Smooth muscle cell (in vitro differentiated cells): Measurements from ENCODE around the gene GDF7. TPM values are rescaled to one million over a fixed set of nuclear protein-coding genes. Genes with fewer than 3 reads are reported as not detected.

Experiments used
- DNase-seq: peaks from one replicate; lab custom pipeline; 2025; ENCODE audit not compliant: unreplicated experiment; lab: John Stamatoyannopoulos, UW
- H2AFZ ChIP-seq: fragments of 200-600 bp; sonication (generic); 2 replicates; pipeline ENCODE4 v1.6.0; 2016; ENCODE audit warnings: antibody characterized with exemption, low read depth, mild to moderate bottlenecking
- H3F3A ChIP-seq: fragments of 200-600 bp; sonication (generic); 2 replicates; pipeline ENCODE4 v1.6.0; 2017; ENCODE audit warnings: antibody characterized with exemption, low read depth
- H3K27ac ChIP-seq: fragments of 200-600 bp; sonication (generic); 2 replicates; pipeline ENCODE4 v1.5.1; 2016; ENCODE audit warnings: low read depth, mild to moderate bottlenecking
- H3K27me3 ChIP-seq: fragments of 200-600 bp; sonication (generic); 2 replicates; pipeline ENCODE4 v1.6.1; 2016; ENCODE audit warnings: low read depth, mild to moderate bottlenecking
- H3K36me3 ChIP-seq: fragments of 200-600 bp; sonication (generic); 2 replicates; pipeline ENCODE4 v1.5.1; 2016; ENCODE audit warnings: low read depth
- H3K4me1 ChIP-seq: fragments of 200-600 bp; sonication (generic); 2 replicates; pipeline ENCODE4 v1.5.1; 2016; ENCODE audit warnings: low read depth
- H3K4me2 ChIP-seq: fragments of 200-600 bp; sonication (generic); 2 replicates; pipeline ENCODE4 v1.6.0; 2016; ENCODE audit warnings: mild to moderate bottlenecking
- H3K4me3 ChIP-seq: fragments of 200-600 bp; sonication (generic); 2 replicates; pipeline ENCODE4 v1.5.1; 2016; ENCODE audit warnings: mild to moderate bottlenecking
- H3K79me2 ChIP-seq: fragments of 200-600 bp; sonication (generic); 2 replicates; pipeline ENCODE4 v1.6.0; 2016; ENCODE audit warnings: low read depth, mild to moderate bottlenecking
- H3K9ac ChIP-seq: fragments of 200-600 bp; sonication (generic); 2 replicates; pipeline ENCODE4 v1.6.0; 2016; ENCODE audit warnings: low read depth
- H3K9me3 ChIP-seq: fragments of 200-600 bp; sonication (generic); replicated peaks from 2 replicates; pipeline ENCODE4 v1.5.1; 2016; ENCODE audit warnings: low read depth
- H4K20me1 ChIP-seq: fragments of 200-600 bp; sonication (generic); 2 replicates; pipeline ENCODE4 v1.6.0; 2016; ENCODE audit warnings: low read depth
- WGBS: methylation state at CpG from one replicate; pipeline ENCODE4 v1.1.7; 2016; ENCODE audit warnings: low lambda C conversion rate; 5-methylcytosine and 5-hydroxymethylcytosine counted together
- polyA plus RNA-seq: library from polyadenylated mRNA; unstranded; fragments of >200 nt; fragmentation: Nextera tagmentation; extraction: Ambion mirVana; gene quantifications from 2 replicates; pipeline ENCODE4 v1.2.1, GENCODE V29; 2016
- total RNA-seq: library from RNA; depleted of rRNA; stranded (reverse); fragments of >200 nt; gene quantifications from 2 replicates; pipeline ENCODE4 v1.2.3, GENCODE V29; 2014
- TF ChIP-seq, protein P1 (sequence below): fragments of 200-600 bp; sonication (generic); IDR thresholded peaks from 2 replicates; pipeline ENCODE4 v1.5.1; 2017; ENCODE audit warnings: borderline replicate concordance, mild to moderate bottlenecking, antibody characterized with exemption; ENCODE audit not compliant: insufficient read depth, poor library complexity, severe bottlenecking

The GDF7 gene
- total and polyA plus RNA-seq, 2 experiments from 2014 or later, result under 0.01 TPM; not detected in 1

- TF ChIP-seq, protein P1, sequence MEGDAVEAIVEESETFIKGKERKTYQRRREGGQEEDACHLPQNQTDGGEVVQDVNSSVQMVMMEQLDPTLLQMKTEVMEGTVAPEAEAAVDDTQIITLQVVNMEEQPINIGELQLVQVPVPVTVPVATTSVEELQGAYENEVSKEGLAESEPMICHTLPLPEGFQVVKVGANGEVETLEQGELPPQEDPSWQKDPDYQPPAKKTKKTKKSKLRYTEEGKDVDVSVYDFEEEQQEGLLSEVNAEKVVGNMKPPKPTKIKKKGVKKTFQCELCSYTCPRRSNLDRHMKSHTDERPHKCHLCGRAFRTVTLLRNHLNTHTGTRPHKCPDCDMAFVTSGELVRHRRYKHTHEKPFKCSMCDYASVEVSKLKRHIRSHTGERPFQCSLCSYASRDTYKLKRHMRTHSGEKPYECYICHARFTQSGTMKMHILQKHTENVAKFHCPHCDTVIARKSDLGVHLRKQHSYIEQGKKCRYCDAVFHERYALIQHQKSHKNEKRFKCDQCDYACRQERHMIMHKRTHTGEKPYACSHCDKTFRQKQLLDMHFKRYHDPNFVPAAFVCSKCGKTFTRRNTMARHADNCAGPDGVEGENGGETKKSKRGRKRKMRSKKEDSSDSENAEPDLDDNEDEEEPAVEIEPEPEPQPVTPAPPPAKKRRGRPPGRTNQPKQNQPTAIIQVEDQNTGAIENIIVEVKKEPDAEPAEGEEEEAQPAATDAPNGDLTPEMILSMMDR, result no peak
- 92% methylated on average over 2 of the region's 2 CpGs for WGBS
- Histone ChIP-seq H4K20me1 (no peaks in the 10 kb centered on the region), H3K9me3 (no peaks in the 10 kb centered on the region), H3K4me1 (no peaks in the 10 kb centered on the region), H2AFZ (no peak overlapping the region), H3K27me3 (peaks cover 5% of the 10 kb centered on the region), H3K9ac (no peak overlapping the region), H3K36me3 (no peaks in the 10 kb centered on the region), H3K27ac (no peak overlapping the region), H3K4me3 (no peak overlapping the region), H3K4me2 (no peak overlapping the region), H3F3A (no peaks in the 10 kb centered on the region), H3K79me2 (no peaks in the 10 kb centered on the region)
- DNase-seq, result no peak
Observed at GRCh38 chr2:20678780-20679179, 11.8 kb downstream of the GDF7 start.

GRCh38 chr2:20680744-20681375 lies 13.9 kb downstream of the GDF7 start:
- Histone ChIP-seq H3K9ac (no peak overlapping the region), H3K4me1 (no peaks in the 10 kb centered on the region), H3F3A (no peaks in the 10 kb centered on the region), H4K20me1 (no peaks in the 10 kb centered on the region), H2AFZ (no peak overlapping the region), H3K36me3 (no peaks in the 10 kb centered on the region), H3K27ac (no peak overlapping the region), H3K27me3 (no peaks in the 10 kb centered on the region), H3K79me2 (no peaks in the 10 kb centered on the region), H3K4me2 (no peak overlapping the region), H3K9me3 (no peaks in the 10 kb centered on the region), H3K4me3 (no peak overlapping the region)
- 96% methylated on average over 10 of the region's 10 CpGs for WGBS
- DNase-seq, result no peak
- TF ChIP-seq, protein P1, result no peak

- Histone ChIP-seq H3K4me2 (no peak overlapping the region), H2AFZ (no peak overlapping the region), H3K27me3 (no peaks in the 10 kb centered on the region), H3K4me3 (no peak overlapping the region), H3K79me2 (no peaks in the 10 kb centered on the region), H3K9ac (no peak overlapping the region), H4K20me1 (no peaks in the 10 kb centered on the region), H3K9me3 (no peaks in the 10 kb centered on the region), H3K36me3 (no peaks in the 10 kb centered on the region), H3K4me1 (no peaks in the 10 kb centered on the region), H3K27ac (no peak overlapping the region), H3F3A (no peaks in the 10 kb centered on the region)
- no peak for DNase-seq
- 64% methylated on average over 7 of the region's 7 CpGs for WGBS
- TF ChIP-seq, protein P1, result peak; percentile 34
Observed at GRCh38 chr2:20682167-20682920, 15.4 kb downstream of the GDF7 start.
